ENCODE data around the gene CSNK1E.

Gene CSNK1E

DNA sequence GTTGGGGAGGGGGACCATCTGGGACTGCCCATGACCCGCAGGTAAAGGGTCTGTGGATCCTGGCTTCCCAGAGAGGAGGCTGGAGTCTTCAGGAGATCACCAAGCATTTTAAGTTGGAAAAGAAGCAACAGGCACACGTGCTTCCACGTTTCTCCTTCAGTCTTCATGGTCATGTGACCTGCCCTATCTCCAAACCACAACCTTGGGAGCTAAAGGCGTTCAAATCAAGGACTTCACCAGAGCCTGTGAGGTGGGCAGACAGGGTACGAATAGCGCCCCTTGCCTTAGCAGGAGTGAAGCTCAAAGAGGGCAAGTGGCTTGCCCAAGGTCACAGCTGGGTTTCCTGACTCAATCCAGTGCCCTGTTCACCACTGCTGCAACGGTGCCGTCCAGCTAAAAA lies 51.1 kb downstream of the CSNK1E start:
- Histone ChIP-seq H3K9me3 (ENCODE audit: insufficient read depth, low read depth, low read length) (no peaks in the 10 kb centered on the region), H3K27me3 (ENCODE audit: insufficient read depth, low read length, poor library complexity, severe bottlenecking) (no peaks in the 10 kb centered on the region), H4K20me1 (ENCODE audit: insufficient read depth, low read length, poor library complexity, severe bottlenecking) (no peaks in the 10 kb centered on the region), H2AFZ (ENCODE audit: low read length) (no peak overlapping the region), H3K4me1 (ENCODE audit: insufficient read depth, low read length, poor library complexity, severe bottlenecking) (peaks cover 27% of the 10 kb centered on the region), H3K9ac (ENCODE audit: low read depth, low read length, poor library complexity, severe bottlenecking) (peak overlapping the region; percentile 37), H3K4me2 (ENCODE audit: low read depth, low read length, poor library complexity, severe bottlenecking) (peak overlapping the region; percentile 58), H3F3A (ENCODE audit: low read depth) (no peaks in the 10 kb centered on the region), H3K9me2 (replicated peaks; ENCODE audit: low read depth, low read length) (no peaks in the 10 kb centered on the region), H3K4me3 (ENCODE audit: low read length, poor library complexity, severe bottlenecking) (peak overlapping the region; percentile 51), H3K36me3 (ENCODE audit: insufficient read depth, low read length) (no peaks in the 10 kb centered on the region), H3K79me2 (ENCODE audit: insufficient read depth, low read length) (peaks cover 54% of the 10 kb centered on the region)
- TF ChIP-seq CTCF (conservative IDR thresholded peaks at IDR 0.05; ENCODE audit: low read length) (no peak), EZH2phosphoT487 (IDR thresholded peaks at IDR 0.05; ENCODE audit: borderline replicate concordance) (no peak)

- Histone ChIP-seq H3K9me3 (ENCODE audit: insufficient read depth, low read depth, low read length) (no peaks in the 10 kb centered on the region), H3F3A (ENCODE audit: low read depth) (no peaks in the 10 kb centered on the region), H3K4me3 (ENCODE audit: low read length, poor library complexity, severe bottlenecking) (no peak overlapping the region), H3K9me2 (replicated peaks; ENCODE audit: low read depth, low read length) (no peaks in the 10 kb centered on the region), H3K79me2 (ENCODE audit: insufficient read depth, low read length) (peaks cover 42% of the 10 kb centered on the region), H2AFZ (ENCODE audit: low read length) (no peak overlapping the region), H3K4me2 (ENCODE audit: low read depth, low read length, poor library complexity, severe bottlenecking) (no peak overlapping the region), H3K36me3 (ENCODE audit: insufficient read depth, low read length) (no peaks in the 10 kb centered on the region), H3K27me3 (ENCODE audit: insufficient read depth, low read length, poor library complexity, severe bottlenecking) (no peaks in the 10 kb centered on the region), H3K4me1 (ENCODE audit: insufficient read depth, low read length, poor library complexity, severe bottlenecking) (peaks cover 20% of the 10 kb centered on the region), H4K20me1 (ENCODE audit: insufficient read depth, low read length, poor library complexity, severe bottlenecking) (no peaks in the 10 kb centered on the region), H3K9ac (ENCODE audit: low read depth, low read length, poor library complexity, severe bottlenecking) (no peak overlapping the region)
- no peak for TF ChIP-seq CTCF (conservative IDR thresholded peaks at IDR 0.05; ENCODE audit: low read length)
Observed at GRCh38 chr22:38264322-38264843, 52.9 kb downstream of the CSNK1E start.

- Histone ChIP-seq H3K36me3 (ENCODE audit: insufficient read depth, low read length) (no peaks in the 10 kb centered on the region), H3K9ac (ENCODE audit: low read depth, low read length, poor library complexity, severe bottlenecking) (no peak overlapping the region)
Observed at GRCh38 chr22:38262051-38262795, 55.0 kb downstream of the CSNK1E start.

More at GRCh38 chr22:38262051-38262795, 55.0 kb downstream of the CSNK1E start:
- H4K20me1 ChIP-seq (ENCODE audit: insufficient read depth, low read length, poor library complexity, severe bottlenecking) = no peaks in the 10 kb centered on the region
- no peaks in the 10 kb centered on the region for H3K9me2 ChIP-seq (replicated peaks; ENCODE audit: low read depth, low read length)
- H3K4me2 ChIP-seq (ENCODE audit: low read depth, low read length, poor library complexity, severe bottlenecking) = no peak overlapping the region
- H3K27me3 ChIP-seq (ENCODE audit: insufficient read depth, low read length, poor library complexity, severe bottlenecking) = no peaks in the 10 kb centered on the region
- H3K9me3 ChIP-seq (ENCODE audit: insufficient read depth, low read depth, low read length) = no peaks in the 10 kb centered on the region
- H3F3A ChIP-seq (ENCODE audit: low read depth) = no peaks in the 10 kb centered on the region
- no peak overlapping the region for H2AFZ ChIP-seq (ENCODE audit: low read length)
- TF ChIP-seq CTCF (conservative IDR thresholded peaks at IDR 0.05; ENCODE audit: low read length) (peak; percentile 83), EZH2phosphoT487 (IDR thresholded peaks at IDR 0.05; ENCODE audit: borderline replicate concordance) (no peak)
- no peak overlapping the region for H3K4me3 ChIP-seq (ENCODE audit: low read length, poor library complexity, severe bottlenecking)
- peaks cover 13% of the 10 kb centered on the region for H3K4me1 ChIP-seq (ENCODE audit: insufficient read depth, low read length, poor library complexity, severe bottlenecking)
- peaks cover 31% of the 10 kb centered on the region for H3K79me2 ChIP-seq (ENCODE audit: insufficient read depth, low read length)

Measured in Loucy (cell line).